ENCODE measurements around the gene SORBS1. TPM values are rescaled to one million over a fixed set of nuclear protein-coding genes. Genes with fewer than 3 reads are reported as not detected.

The SORBS1 gene
- polyA plus RNA-seq, 6 donors from 2014 or later, result 0.13 to 0.94 TPM; not detected in 4

DNA sequence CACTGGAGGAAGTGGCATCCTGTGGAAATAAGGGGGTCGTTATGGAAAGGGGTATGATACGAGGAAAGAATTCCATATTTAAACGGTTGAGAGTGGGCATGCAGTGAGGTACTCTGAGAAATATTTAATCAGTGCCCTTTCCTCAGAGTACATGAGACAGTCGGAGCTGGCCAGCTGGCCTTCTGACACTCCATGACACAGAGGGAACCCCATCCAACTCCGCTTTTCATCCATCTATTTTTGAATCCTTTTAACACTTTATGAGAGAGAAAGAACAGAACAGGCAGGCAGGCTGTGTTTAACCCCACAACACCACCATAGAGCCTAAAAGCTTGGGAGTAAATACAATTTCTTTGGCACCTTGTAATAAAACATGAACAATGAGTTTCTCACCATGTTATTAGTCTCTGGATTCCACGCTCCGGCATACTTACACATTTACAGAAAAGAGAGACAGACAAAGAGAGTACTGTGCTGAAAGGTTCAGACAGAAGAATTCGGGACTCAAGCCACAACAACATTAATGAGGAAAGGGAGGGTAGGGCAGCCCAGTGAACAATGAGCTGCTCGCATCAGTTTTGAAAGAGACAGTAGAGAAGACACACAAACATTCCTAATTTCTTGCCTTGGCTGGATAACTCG, 146.2 kb downstream of the SORBS1 start:
- H3K4me1 Mint-ChIP-seq, result peaks cover 0 to 4% (median 0%) of the 10 kb centered on the region in 3 donors
- DNase-seq (no peak), ATAC-seq (ENCODE audit: low read depth in 2 of 2) (no peak)
- H3K9me3 Mint-ChIP-seq, result no peaks in the 10 kb centered on the region
- H3K36me3 Mint-ChIP-seq, result no peaks in the 10 kb centered on the region
- no peaks in the 10 kb centered on the region for H3K27me3 Mint-ChIP-seq
- peak overlapping the region in 1 of 6 donors; percentile 19 for H3K27ac Mint-ChIP-seq
- no peak overlapping the region for H3K4me3 Mint-ChIP-seq

DNA sequence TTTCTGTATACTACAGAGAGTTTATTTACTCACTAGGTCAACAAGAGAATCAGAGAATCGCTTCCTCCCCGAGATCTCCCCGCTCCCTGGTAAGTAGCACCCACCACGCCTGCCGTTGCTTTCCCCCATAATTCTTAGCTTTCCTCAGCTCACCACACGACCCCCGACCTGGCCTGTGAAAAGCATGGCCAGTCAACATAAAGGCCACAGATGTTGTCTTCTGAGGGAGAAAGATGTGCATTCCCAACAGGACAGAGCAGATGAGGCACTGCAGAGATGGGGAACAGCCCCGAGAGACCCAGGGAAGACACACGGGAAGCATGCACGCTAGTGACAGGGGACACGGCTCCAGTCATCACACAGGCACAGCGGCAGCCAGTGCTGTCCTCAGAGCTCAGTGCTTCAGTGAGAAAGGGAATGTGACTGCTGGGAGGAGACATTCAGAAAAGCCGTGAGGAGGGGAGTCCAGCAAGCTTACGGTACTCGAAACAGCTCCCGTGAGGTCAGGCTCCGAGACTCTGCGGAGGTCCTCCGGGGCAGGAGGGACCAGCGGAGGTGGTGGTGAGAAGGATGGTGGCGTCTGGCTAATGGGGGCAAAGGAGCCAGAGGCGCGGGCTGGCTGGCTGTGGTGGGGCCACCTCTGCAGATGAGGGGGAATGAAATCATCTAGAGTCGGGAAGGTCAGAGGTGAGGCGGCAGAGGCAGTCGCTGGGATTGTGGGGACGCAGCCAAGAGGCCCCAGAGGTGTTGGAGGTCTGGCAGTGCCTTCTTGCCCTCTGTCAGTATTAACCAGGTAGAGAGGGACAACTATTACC, 146.9 kb downstream of the SORBS1 start:
- DNase-seq, result no peak
- Mint-ChIP-seq H3K4me1 (peaks cover 0 to 4% (median 0%) of the 10 kb centered on the region in 3 donors), H3K9me3 (no peaks in the 10 kb centered on the region), H3K4me3 (no peak overlapping the region), H3K36me3 (no peaks in the 10 kb centered on the region), H3K27ac (peak overlapping the region in 3 of 6 donors; percentile 16 to 69 (median 19)), H3K27me3 (no peaks in the 10 kb centered on the region)
- no peak for ATAC-seq (ENCODE audit: low read depth in 2 of 2)

DNA sequence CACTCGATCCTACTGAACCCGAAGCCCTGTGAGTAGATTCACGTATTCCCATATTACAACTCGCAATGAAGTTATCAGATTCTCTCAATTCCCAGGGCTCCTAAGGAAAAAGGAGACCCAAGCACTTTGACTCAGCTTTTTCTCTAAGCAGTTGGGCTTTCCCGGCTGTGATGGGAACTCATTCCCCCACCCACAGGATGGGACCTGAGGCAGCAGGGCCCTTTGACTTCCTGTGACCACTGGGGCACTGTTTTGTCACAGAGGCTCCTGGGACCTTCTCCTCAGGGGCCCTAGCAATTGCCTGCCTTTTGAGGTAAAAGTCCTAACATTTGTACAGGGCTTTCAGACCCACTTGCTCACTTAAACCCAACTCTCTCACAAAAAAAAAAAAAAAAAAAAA, 147.6 kb downstream of the SORBS1 start:
- H3K9me3 Mint-ChIP-seq, result no peaks in the 10 kb centered on the region
- H3K27me3 Mint-ChIP-seq, result no peaks in the 10 kb centered on the region
- H3K4me3 Mint-ChIP-seq, result no peak overlapping the region
- no peak for ATAC-seq (ENCODE audit: low read depth in 2 of 2)
- H3K4me1 Mint-ChIP-seq, result peaks cover 0 to 4% (median 0%) of the 10 kb centered on the region in 3 donors
- no peaks in the 10 kb centered on the region for H3K36me3 Mint-ChIP-seq
- H3K27ac Mint-ChIP-seq, result no peak overlapping the region
- no peak for DNase-seq

DNA sequence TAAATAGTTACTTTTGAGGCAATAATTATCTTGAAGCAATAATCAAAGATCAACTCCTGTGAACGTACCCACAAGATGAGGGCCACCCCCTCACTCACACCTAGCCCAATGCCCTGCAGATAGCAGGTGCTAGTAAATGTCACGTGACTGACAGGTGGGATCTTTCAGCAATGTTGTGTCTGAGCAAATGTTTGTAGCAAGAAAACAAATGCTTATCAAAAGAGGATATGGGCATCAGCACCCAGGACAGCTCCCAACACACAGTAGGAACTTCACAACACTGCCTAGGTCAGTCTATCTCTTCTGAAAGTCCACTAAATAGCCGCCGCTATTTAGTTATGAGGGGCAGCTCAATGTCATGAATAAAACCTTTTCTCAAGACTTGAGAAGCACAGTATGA, 149.5 kb downstream of the SORBS1 start:
- no peaks in the 10 kb centered on the region for H3K36me3 Mint-ChIP-seq
- H3K27me3 Mint-ChIP-seq, result no peaks in the 10 kb centered on the region

DNA sequence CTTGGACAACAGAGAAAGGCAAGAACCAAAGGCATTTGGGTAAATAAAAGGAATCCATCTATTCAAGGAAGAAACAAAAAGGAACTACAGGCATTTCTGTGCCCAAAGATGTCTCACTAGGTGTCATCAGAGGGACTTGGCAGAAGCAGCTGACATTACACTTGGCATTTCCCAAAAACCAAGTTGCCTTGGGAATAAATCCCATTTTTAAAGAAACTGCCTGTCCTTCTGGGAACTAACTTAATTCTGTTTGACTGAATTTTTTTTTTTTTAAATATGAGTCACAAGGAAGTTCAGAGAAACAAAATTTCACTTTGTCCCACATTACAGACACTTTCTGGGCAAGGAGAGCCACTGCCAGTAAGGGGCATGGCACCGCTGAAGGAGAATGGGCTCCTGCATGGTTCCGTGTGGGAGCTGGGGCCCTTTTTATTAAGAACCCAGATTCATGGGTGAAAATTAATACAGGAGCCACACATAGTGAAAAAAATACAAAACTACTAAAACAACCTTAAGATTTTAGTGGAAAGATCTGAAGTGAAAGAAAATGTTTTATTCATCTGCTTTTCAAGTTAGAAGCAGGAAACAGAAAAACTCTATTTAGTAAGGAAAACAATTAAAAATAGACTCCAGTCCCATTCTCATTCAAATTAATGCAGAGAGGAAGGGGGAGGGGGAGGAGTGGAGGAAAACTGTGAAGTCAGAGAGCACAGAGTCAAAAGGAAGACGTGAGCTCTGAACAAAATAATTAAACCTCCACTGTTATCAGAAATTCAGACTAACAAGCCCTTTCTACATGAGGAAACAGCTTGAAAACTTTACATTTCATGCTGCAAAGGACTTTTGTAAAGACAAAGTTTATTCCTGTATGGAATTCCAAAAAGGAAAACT, 151.9 kb downstream of the SORBS1 start:
- Mint-ChIP-seq H3K36me3 (no peaks in the 10 kb centered on the region), H3K27me3 (peaks cover 0 to 11% (median 8%) of the 10 kb centered on the region in 3 donors), H3K27ac (peak overlapping the region in 1 of 6 donors; percentile 81), H3K9me3 (no peaks in the 10 kb centered on the region), H3K4me3 (no peak overlapping the region), H3K4me1 (peaks cover 0 to 4% (median 0%) of the 10 kb centered on the region in 3 donors)
- no peak for DNase-seq
- ATAC-seq (ENCODE audit: low read depth in 2 of 2), result no peak

More for the DNA sequence above, 149.5 kb downstream of the SORBS1 start:
- H3K27ac Mint-ChIP-seq, result no peak overlapping the region
- DNase-seq, result no peak
- no peak overlapping the region for H3K4me3 Mint-ChIP-seq
- peaks cover 0 to 4% (median 0%) of the 10 kb centered on the region in 3 donors for H3K4me1 Mint-ChIP-seq
- no peaks in the 10 kb centered on the region for H3K9me3 Mint-ChIP-seq
- ATAC-seq (ENCODE audit: low read depth in 2 of 2), result no peak

DNA sequence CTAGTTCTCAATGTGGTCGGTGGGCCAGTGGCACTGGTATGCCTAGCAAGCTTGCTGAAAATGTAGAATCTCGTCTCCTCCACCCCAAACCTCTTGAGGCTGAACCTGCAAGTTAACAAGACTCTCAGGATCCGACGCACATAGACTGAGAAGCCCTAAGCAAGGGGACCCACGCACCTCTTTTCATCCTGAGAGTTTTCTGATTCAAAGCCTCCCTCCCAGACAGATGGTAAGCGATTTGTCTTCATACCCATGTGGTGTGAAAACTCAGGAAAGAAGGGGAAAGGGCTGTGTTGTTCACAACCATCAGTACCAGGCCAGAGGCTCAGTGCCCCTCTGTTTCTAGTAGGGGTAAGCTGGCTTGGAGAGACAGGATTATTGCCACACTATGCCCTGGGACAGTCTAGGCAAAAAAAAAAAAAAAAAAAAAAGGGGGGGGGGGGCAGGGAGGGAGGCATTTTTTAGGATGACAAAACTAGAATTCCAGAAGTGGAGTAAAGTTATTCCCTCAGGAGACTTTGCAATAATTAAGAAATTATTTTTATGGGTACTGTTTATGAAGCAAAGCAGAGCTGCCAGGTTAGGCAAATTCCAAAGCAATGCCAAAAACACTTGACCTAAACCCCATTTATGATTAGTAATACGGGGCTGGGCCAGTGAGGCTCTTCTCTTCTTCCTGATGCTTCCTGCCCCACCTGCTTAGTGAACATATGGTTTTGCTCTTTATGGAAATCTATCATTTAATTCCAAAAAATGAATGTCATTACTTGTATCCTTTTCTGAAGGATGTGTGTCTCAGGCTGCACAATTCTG, 152.8 kb downstream of the SORBS1 start:
- H3K4me3 Mint-ChIP-seq, result no peak overlapping the region
- no peak for ATAC-seq (ENCODE audit: low read depth in 2 of 2)
- DNase-seq, result no peak
- H3K4me1 Mint-ChIP-seq, result peaks cover 0 to 4% (median 0%) of the 10 kb centered on the region in 3 donors
- no peaks in the 10 kb centered on the region for H3K36me3 Mint-ChIP-seq
- no peaks in the 10 kb centered on the region for H3K9me3 Mint-ChIP-seq
- no peak overlapping the region for H3K27ac Mint-ChIP-seq
- H3K27me3 Mint-ChIP-seq, result peaks cover 0 to 11% (median 8%) of the 10 kb centered on the region in 3 donors

DNA sequence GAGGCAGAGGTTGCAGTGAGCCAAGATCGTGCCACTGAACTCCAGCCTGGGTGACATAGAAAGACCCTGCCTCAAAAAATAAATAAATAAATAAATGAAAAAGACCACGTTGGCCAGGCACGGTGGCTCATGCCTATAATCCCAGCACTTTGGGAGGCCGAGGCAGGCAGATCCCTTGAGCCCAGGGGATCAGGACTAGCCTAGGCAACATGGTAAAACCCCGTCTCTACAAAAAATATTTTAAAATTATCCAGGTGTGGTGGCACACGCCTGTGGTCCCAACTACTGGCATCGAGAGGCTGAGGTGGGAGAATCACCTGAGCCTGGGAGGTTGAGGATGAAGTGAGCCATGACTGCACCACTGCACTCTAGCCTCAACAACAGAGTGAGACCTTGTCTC, 153.6 kb downstream of the SORBS1 start:
- H3K27me3 Mint-ChIP-seq, result peaks cover 0 to 11% (median 8%) of the 10 kb centered on the region in 3 donors

DNA sequence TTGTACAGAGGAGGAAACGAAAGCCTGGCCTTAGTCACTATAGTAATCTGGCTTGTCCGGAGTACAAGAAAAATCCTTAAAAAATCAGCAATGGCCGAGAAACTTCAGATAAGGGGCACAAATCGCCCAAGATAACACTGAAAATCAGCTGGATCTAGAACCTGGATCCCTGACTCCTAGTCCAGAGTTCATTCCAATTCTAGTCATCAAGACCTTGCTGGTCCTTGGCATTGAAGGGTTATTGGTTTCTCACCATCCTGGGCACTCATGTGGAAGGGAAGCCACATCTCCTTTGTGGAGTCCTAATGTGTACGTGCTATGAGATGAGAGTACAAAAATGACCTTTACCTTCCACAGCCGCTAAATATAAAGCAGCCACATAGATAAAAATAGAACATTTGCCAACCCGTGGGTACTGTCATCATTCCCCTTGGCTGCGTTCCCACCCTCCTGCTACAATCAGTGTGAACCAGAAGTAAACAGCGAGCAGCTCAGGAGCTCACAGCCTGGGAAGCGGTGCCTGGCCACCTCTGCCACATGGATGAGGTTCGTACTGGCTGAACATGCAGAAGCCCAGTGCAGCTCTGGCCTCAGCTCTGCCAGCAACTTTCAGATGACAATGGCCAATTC, 154.4 kb downstream of the SORBS1 start:
- Mint-ChIP-seq H3K4me3 (no peak overlapping the region), H3K27me3 (peaks cover 0 to 11% (median 8%) of the 10 kb centered on the region in 3 donors), H3K4me1 (no peaks in the 10 kb centered on the region), H3K9me3 (no peaks in the 10 kb centered on the region), H3K36me3 (no peaks in the 10 kb centered on the region), H3K27ac (no peak overlapping the region)
- DNase-seq (no peak), ATAC-seq (ENCODE audit: low read depth in 2 of 2) (no peak)

More for the DNA sequence above, 153.6 kb downstream of the SORBS1 start:
- H3K36me3 Mint-ChIP-seq, result no peaks in the 10 kb centered on the region
- ATAC-seq (ENCODE audit: low read depth in 2 of 2) (no peak), DNase-seq (no peak)
- H3K9me3 Mint-ChIP-seq, result no peaks in the 10 kb centered on the region
- H3K27ac Mint-ChIP-seq, result no peak overlapping the region
- no peak overlapping the region for H3K4me3 Mint-ChIP-seq
- H3K4me1 Mint-ChIP-seq, result peaks cover 0 to 4% (median 0%) of the 10 kb centered on the region in 3 donors

DNA sequence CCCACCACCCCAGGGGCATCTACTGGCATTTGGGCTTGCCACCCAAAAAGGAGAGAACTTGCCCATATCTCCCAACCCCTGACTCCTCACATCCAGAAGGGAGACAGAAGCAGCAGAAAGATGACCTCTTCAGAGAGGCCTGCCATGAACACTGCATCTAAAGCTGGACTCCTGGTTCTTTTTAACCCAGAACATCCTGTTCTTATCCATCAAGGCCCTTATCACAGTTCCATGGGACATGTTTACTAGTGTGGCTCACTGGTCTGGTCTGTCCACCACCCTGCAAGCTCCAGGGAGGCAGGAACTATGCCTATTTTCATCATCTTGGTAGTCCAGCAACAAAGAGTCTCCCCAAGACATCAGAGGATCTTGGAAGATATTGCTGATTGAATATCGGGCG, 155.5 kb downstream of the SORBS1 start:
- no peaks in the 10 kb centered on the region for H3K36me3 Mint-ChIP-seq
- ATAC-seq (ENCODE audit: low read depth in 2 of 2) (no peak), DNase-seq (no peak)
- H3K27ac Mint-ChIP-seq, result no peak overlapping the region
- no peaks in the 10 kb centered on the region for H3K4me1 Mint-ChIP-seq
- no peak overlapping the region for H3K4me3 Mint-ChIP-seq
- H3K9me3 Mint-ChIP-seq, result no peaks in the 10 kb centered on the region
- peaks cover 0 to 14% (median 8%) of the 10 kb centered on the region in 3 donors for H3K27me3 Mint-ChIP-seq

DNA sequence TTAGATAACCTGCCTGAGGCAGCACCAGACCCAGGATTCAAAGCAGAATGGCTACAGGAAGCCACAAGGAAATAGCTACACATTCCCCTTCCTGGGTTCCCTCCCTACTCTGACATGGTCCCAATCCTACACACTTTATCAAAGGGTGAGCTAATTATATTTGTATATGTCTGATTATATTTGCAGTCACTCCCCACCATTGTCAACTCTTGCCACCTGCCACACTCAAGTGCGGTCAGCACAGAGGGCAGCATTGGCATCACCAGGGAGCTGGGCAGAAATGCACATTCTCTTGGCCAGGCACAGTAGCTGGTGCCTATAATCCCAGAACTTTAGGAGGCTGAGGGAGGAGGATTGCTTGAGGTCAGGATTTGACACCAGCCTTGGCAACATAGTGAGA, 156.3 kb downstream of the SORBS1 start:
- no peak for DNase-seq
- Mint-ChIP-seq H3K4me3 (no peak overlapping the region), H3K4me1 (no peaks in the 10 kb centered on the region), H3K9me3 (no peaks in the 10 kb centered on the region), H3K27ac (peak overlapping the region in 1 of 6 donors; percentile 85), H3K36me3 (no peaks in the 10 kb centered on the region), H3K27me3 (peaks cover 0 to 18% (median 8%) of the 10 kb centered on the region in 3 donors)
- no peak for ATAC-seq (ENCODE audit: low read depth in 2 of 2)

DNA sequence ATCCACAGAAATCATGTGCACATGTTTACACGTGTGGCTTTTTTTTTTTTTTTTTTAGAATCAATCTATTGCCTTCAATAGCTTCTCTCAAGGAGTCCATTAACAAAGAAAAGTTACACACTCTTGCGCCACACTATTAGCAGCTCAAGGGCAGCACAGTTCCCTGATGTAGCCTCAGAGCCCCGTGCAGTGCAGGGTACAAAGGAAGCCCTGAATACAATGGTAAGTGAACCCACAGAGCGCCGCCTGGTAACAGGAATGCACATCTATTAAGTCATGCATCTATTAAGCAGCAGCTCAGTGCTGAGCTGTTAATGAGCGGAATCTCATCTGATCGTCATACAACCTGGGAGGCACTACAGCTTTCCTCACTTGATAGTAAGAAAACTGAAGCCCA, 156.7 kb downstream of the SORBS1 start:
- no peak overlapping the region for H3K27ac Mint-ChIP-seq
- no peaks in the 10 kb centered on the region for H3K4me1 Mint-ChIP-seq
- ATAC-seq (ENCODE audit: low read depth in 2 of 2) (no peak), DNase-seq (no peak)
- no peaks in the 10 kb centered on the region for H3K36me3 Mint-ChIP-seq
- H3K4me3 Mint-ChIP-seq, result no peak overlapping the region
- H3K27me3 Mint-ChIP-seq, result peaks cover 0 to 18% (median 8%) of the 10 kb centered on the region in 3 donors
- no peaks in the 10 kb centered on the region for H3K9me3 Mint-ChIP-seq

DNA sequence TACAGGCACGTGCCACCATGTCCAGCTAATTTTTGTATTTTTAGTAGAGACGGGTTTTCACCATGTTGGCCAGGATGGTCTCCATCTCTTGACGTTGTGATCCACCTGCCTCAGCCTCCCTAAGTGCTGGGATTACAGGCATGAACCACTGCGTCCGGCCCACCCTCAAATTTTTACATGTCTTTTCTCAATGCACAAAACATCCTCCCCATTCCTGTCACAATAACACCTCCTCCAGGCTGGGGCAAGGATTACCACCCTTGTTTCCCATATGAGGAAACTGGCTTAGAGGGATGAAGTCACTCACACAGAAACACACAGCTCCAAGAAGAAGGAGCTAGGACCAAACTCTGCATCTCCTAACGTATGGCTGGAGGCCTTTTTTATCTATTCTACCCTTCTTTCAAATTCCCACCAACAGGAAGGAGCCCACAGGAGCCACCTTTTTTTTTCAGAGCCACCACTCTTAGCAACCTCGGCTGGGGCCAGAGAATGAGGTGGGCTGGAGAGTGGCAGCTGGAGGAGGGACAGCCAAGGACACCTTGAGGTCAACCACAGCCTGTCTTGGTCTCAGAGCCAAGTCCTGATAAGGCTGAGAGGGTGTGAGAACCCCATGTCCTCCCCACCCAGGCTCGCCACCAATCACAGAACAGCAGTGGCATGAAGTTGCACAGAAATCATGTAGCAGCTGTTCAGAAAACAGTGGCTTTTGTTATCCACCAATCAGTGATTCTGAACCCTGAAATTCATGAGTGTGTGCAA, 157.3 kb downstream of the SORBS1 start:
- Mint-ChIP-seq H3K27me3 (peaks cover 0 to 18% (median 8%) of the 10 kb centered on the region in 3 donors), H3K4me1 (no peaks in the 10 kb centered on the region), H3K4me3 (no peak overlapping the region), H3K9me3 (no peaks in the 10 kb centered on the region), H3K36me3 (no peaks in the 10 kb centered on the region), H3K27ac (no peak overlapping the region)
- DNase-seq (no peak), ATAC-seq (ENCODE audit: low read depth in 2 of 2) (no peak)

All from naive B cell (primary cell).